Naive thymus-derived CD8-positive, alpha-beta T cell (primary cell): ENCODE measurements around the gene LTBP1. TPM values are rescaled to one million over a fixed set of nuclear protein-coding genes. Genes with fewer than 3 reads are reported as not detected.

Experiments used
- ATAC-seq, 2 donors: fragments of 150-1000 bp; cut with Tn5 transposase in 1 of 2; sonication (Bioruptor Pico), chemical (Tn5 transposase) in 1 of 2; 1 replicate in 1 of 2; 2 replicates in 1 of 2; pipeline ENCODE4 v1.10.0; 2021; ENCODE audit warnings: mild to moderate bottlenecking in 2 of 2, moderate library complexity in 2 of 2
- POLR2A ChIA-PET: fragments of 350-600 bp; sonication (Branson Sonifier 250); formaldehyde crosslinking; loops from one replicate; lab custom pipeline; 2021; ENCODE audit warnings: antibody characterized with exemption; lab: Charles Lee
- DNase-seq, 10 donors: peaks; one replicate each; pipeline versions ENCODE4 v3.0.0 to v3.0.0-alpha.2; 2020 to 2022
- H3K27ac Mint-ChIP-seq, 10 donors: one replicate each; pipeline ENCODE4 v1.8.0; 2020 to 2022; ENCODE audit warnings: mild to moderate bottlenecking in 10 of 10, mixed read lengths in 10 of 10, moderate library complexity in 4 of 10, inconsistent platforms in 1 of 10
- H3K27me3 Mint-ChIP-seq, 5 donors: one replicate each; pipeline ENCODE4 v1.8.0; 2021 to 2022; ENCODE audit warnings: mixed read lengths in 5 of 5
- H3K36me3 Mint-ChIP-seq, 3 donors: one replicate each; pipeline ENCODE4 v1.8.0; 2020 to 2022; ENCODE audit warnings: mixed read lengths in 3 of 3, mild to moderate bottlenecking in 2 of 3, inconsistent platforms in 1 of 3
- H3K4me1 Mint-ChIP-seq, 4 donors: one replicate each; pipeline ENCODE4 v1.8.0; 2021 to 2022; ENCODE audit warnings: mixed read lengths in 4 of 4
- H3K4me3 Mint-ChIP-seq, 10 donors: one replicate each; pipeline ENCODE4 v1.8.0; 2020 to 2022; ENCODE audit warnings: mild to moderate bottlenecking in 10 of 10, mixed read lengths in 10 of 10, moderate library complexity in 6 of 10, inconsistent platforms in 1 of 10
- H3K9me3 Mint-ChIP-seq, 9 donors: one replicate each; pipeline ENCODE4 v1.8.0; 2020 to 2022; ENCODE audit warnings: mixed read lengths in 9 of 9, mild to moderate bottlenecking in 3 of 9, inconsistent platforms in 1 of 9, moderate library complexity in 1 of 9
- polyA plus RNA-seq, 3 donors: library from polyadenylated mRNA; unstranded; fragments of 300-500 nt; fragmentation: Illumina TruSeq; gene quantifications; one replicate each; pipeline ENCODE4 v1.2.3, GENCODE V29; 2021
- total RNA-seq, 8 experiments: library from RNA in 2 of 8; stranded (reverse) in 2 of 8; gene quantifications; one replicate each; pipeline ENCODE4 v1.2.3 and lab custom pipeline; 2021 to 2026

The LTBP1 gene
- total and polyA plus RNA-seq, 5 experiments from 2014 or later, result 0.02 TPM; not detected in 4

GRCh38 chr2:33067598-33067997 is 120.8 kb downstream of the LTBP1 start:
- Mint-ChIP-seq H3K27ac (no peak overlapping the region), H3K4me3 (no peak overlapping the region), H3K27me3 (peaks cover under 1 to 11% (median 6%) of the 10 kb centered on the region in 5 donors), H3K4me1 (no peaks in the 10 kb centered on the region), H3K9me3 (no peaks in the 10 kb centered on the region), H3K36me3 (no peaks in the 10 kb centered on the region)
- ATAC-seq, result no peak
- POLR2A ChIA-PET, result no interaction called here
- no peak for DNase-seq

DNA sequence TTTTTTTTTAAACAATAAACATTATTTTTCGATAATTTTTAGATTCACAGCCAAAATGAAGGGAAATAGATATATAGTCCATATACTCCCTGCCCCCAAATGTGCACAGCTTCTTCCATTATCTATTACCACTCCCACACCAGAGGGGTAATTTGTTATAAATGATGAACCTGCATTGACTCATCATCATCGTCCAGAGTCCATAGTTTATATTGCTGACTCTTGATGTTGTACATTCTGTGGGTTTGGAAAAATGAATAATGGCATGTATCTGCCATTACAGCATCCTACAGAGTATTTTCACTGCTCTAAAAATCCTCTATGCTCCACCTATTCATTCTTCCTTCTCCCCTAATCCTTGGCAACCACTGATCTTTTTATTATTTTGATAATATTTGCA is 121.5 kb downstream of the LTBP1 start:
- Mint-ChIP-seq H3K36me3 (no peaks in the 10 kb centered on the region), H3K4me3 (no peak overlapping the region), H3K27ac (no peak overlapping the region), H3K9me3 (no peaks in the 10 kb centered on the region), H3K4me1 (no peaks in the 10 kb centered on the region), H3K27me3 (peaks cover 2 to 14% (median 6%) of the 10 kb centered on the region in 5 donors)
- no peak for ATAC-seq
- no peak for DNase-seq
- POLR2A ChIA-PET, result no interaction called here

- peaks cover 2 to 14% (median 5%) of the 10 kb centered on the region in 5 donors for H3K27me3 Mint-ChIP-seq
- H3K4me1 Mint-ChIP-seq, result no peaks in the 10 kb centered on the region
- no peaks in the 10 kb centered on the region for H3K9me3 Mint-ChIP-seq
- POLR2A ChIA-PET, result no interaction called here
- H3K4me3 Mint-ChIP-seq, result no peak overlapping the region
- no peak overlapping the region for H3K27ac Mint-ChIP-seq
- DNase-seq (no peak), ATAC-seq (no peak)
- no peaks in the 10 kb centered on the region for H3K36me3 Mint-ChIP-seq
Measured at GRCh38 chr2:33069894-33070651, 123.3 kb downstream of the LTBP1 start.

- Mint-ChIP-seq H3K9me3 (no peaks in the 10 kb centered on the region), H3K27me3 (peaks cover 0 to 14% (median 4%) of the 10 kb centered on the region in 5 donors), H3K36me3 (no peaks in the 10 kb centered on the region), H3K4me1 (no peaks in the 10 kb centered on the region), H3K27ac (no peak overlapping the region), H3K4me3 (no peak overlapping the region)
- ATAC-seq, result no peak
- POLR2A ChIA-PET, result no interaction called here
- DNase-seq, result no peak
Measured at GRCh38 chr2:33071591-33071990, 124.8 kb downstream of the LTBP1 start.

- POLR2A ChIA-PET, result no interaction called here
- no peaks in the 10 kb centered on the region for H3K9me3 Mint-ChIP-seq
- H3K27ac Mint-ChIP-seq, result no peak overlapping the region
- peaks cover 0 to 5% (median 0%) of the 10 kb centered on the region in 4 donors for H3K4me1 Mint-ChIP-seq
- DNase-seq, result no peak
- H3K36me3 Mint-ChIP-seq, result no peaks in the 10 kb centered on the region
- no peak for ATAC-seq
- H3K4me3 Mint-ChIP-seq, result no peak overlapping the region
- H3K27me3 Mint-ChIP-seq, result peaks cover 0 to 14% (median 4%) of the 10 kb centered on the region in 5 donors
Measured at GRCh38 chr2:33072614-33073013, 125.9 kb downstream of the LTBP1 start.

- Mint-ChIP-seq H3K4me3 (no peak overlapping the region), H3K9me3 (no peaks in the 10 kb centered on the region)
- POLR2A ChIA-PET, result no interaction called here
Measured at GRCh38 chr2:33073018-33073417, 126.3 kb downstream of the LTBP1 start.

DNA sequence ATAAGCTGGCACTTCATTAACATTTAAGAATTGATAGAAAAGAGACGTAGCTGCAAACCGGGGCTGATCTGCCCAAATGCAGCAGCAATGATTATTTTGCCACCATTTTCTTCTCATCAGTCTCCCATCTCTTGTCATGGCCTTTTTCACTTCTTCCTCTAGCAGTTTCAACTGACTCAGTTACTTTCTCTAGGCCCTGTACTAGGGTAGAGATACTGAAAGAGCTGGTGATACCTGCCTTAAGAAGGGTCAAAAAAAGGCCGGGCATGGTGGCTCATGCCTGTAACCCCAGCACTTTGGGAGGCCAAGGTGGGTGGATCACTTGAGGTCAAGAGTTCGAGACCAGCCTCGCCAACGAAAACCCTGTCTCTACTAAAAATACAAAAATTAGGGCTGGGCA is 127.4 kb downstream of the LTBP1 start:
- Mint-ChIP-seq H3K27me3 (peaks cover 0 to 13% (median 3%) of the 10 kb centered on the region in 5 donors), H3K4me3 (no peak overlapping the region), H3K9me3 (no peaks in the 10 kb centered on the region), H3K27ac (no peak overlapping the region), H3K36me3 (no peaks in the 10 kb centered on the region), H3K4me1 (peaks cover 0 to 10% (median 0%) of the 10 kb centered on the region in 4 donors)
- POLR2A ChIA-PET, result no interaction called here
- no peak for DNase-seq
- ATAC-seq, result no peak

More at GRCh38 chr2:33073018-33073417, 126.3 kb downstream of the LTBP1 start:
- no peaks in the 10 kb centered on the region for H3K36me3 Mint-ChIP-seq
- H3K27ac Mint-ChIP-seq, result no peak overlapping the region
- peaks cover 0 to 9% (median 0%) of the 10 kb centered on the region in 4 donors for H3K4me1 Mint-ChIP-seq
- H3K27me3 Mint-ChIP-seq, result peaks cover 0 to 14% (median 4%) of the 10 kb centered on the region in 5 donors
- no peak for DNase-seq
- ATAC-seq, result no peak

- no peak for DNase-seq
- POLR2A ChIA-PET, result no interaction called here
- peaks cover 0 to 1% (median 0%) of the 10 kb centered on the region in 9 donors for H3K9me3 Mint-ChIP-seq
- H3K4me3 Mint-ChIP-seq, result peak overlapping the region in 1 of 10 donors; percentile 6
- H3K36me3 Mint-ChIP-seq, result no peaks in the 10 kb centered on the region
- ATAC-seq, result no peak
- H3K4me1 Mint-ChIP-seq, result peaks cover 0 to 12% (median 0%) of the 10 kb centered on the region in 4 donors
- H3K27ac Mint-ChIP-seq, result no peak overlapping the region
- H3K27me3 Mint-ChIP-seq, result peaks cover 0 to 12% (median 9%) of the 10 kb centered on the region in 5 donors
Measured at GRCh38 chr2:33077311-33077710, 130.6 kb downstream of the LTBP1 start.

GRCh38 chr2:33077844-33078243 is 131.1 kb downstream of the LTBP1 start:
- Mint-ChIP-seq H3K27ac (no peak overlapping the region), H3K9me3 (peaks cover 0 to 1% (median 0%) of the 10 kb centered on the region in 9 donors), H3K4me1 (peaks cover 0 to 12% (median 0%) of the 10 kb centered on the region in 4 donors), H3K36me3 (no peaks in the 10 kb centered on the region), H3K4me3 (no peak overlapping the region), H3K27me3 (peaks cover 0 to 12% (median 11%) of the 10 kb centered on the region in 5 donors)
- no peak for DNase-seq
- POLR2A ChIA-PET, result no interaction called here
- no peak for ATAC-seq

- peaks cover 2 to 29% (median 15%) of the 10 kb centered on the region in 5 donors for H3K27me3 Mint-ChIP-seq
- DNase-seq (no peak), ATAC-seq (no peak)
- no peak overlapping the region for H3K27ac Mint-ChIP-seq
- H3K4me3 Mint-ChIP-seq, result no peak overlapping the region
- no peaks in the 10 kb centered on the region for H3K36me3 Mint-ChIP-seq
- POLR2A ChIA-PET, result no interaction called here
- peaks cover 0 to 1% (median 0%) of the 10 kb centered on the region in 9 donors for H3K9me3 Mint-ChIP-seq
- peaks cover 0 to 23% (median 0%) of the 10 kb centered on the region in 4 donors for H3K4me1 Mint-ChIP-seq
Measured at GRCh38 chr2:33081691-33082090, 134.9 kb downstream of the LTBP1 start.

DNA sequence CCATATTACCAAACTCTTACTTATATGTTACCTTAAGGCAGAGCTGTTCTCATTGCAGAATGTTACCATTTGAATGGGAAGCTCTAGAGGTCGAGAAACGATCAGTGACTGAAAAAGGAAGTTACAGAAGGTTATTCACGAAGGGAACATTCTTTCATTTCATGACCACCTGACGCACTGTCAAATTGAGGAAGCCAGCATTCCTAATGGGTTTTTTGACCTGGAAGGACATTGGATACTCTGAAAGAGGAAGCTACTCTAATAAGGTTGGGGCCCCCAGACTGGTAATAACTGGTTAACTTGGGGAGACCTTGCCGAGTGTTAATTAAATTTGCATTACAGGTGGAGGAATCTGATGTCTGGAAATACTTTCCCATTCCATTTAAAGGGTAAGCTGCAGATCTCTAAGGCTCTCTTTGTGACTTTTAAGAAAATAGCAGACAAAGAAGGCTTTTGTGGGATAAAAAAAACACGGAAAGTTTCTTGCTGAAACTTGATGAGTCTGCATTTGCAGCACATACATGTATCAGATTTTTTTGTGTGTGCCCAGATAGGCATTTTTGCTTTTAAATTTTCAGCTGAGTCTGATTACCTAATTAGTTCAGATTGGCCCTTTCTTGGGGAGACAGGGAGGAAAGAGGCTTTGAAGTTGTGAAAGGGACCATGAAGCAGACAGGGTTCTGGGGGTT is 137.1 kb downstream of the LTBP1 start:
- no peak for ATAC-seq
- Mint-ChIP-seq H3K27ac (no peak overlapping the region), H3K4me1 (peaks cover 0 to 13% (median 0%) of the 10 kb centered on the region in 4 donors), H3K27me3 (peaks cover 2 to 29% (median 15%) of the 10 kb centered on the region in 5 donors), H3K4me3 (no peak overlapping the region), H3K9me3 (peaks cover 0 to 1% (median 0%) of the 10 kb centered on the region in 9 donors), H3K36me3 (no peaks in the 10 kb centered on the region)
- DNase-seq, result no peak
- POLR2A ChIA-PET, result no interaction called here

- DNase-seq (no peak), ATAC-seq (no peak)
- H3K27me3 Mint-ChIP-seq, result peaks cover 2 to 29% (median 13%) of the 10 kb centered on the region in 5 donors
- H3K4me1 Mint-ChIP-seq, result peaks cover 0 to 13% (median 0%) of the 10 kb centered on the region in 4 donors
- no peak overlapping the region for H3K27ac Mint-ChIP-seq
- no peaks in the 10 kb centered on the region for H3K36me3 Mint-ChIP-seq
- POLR2A ChIA-PET, result no interaction called here
- peaks cover 0 to 1% (median 0%) of the 10 kb centered on the region in 9 donors for H3K9me3 Mint-ChIP-seq
- H3K4me3 Mint-ChIP-seq, result no peak overlapping the region
Measured at GRCh38 chr2:33084433-33084832, 137.7 kb downstream of the LTBP1 start.

GRCh38 chr2:33085646-33086045 is 138.9 kb downstream of the LTBP1 start:
- Mint-ChIP-seq H3K27me3 (peaks cover 8 to 29% (median 13%) of the 10 kb centered on the region in 5 donors), H3K27ac (no peak overlapping the region), H3K4me1 (peaks cover 0 to 13% (median 0%) of the 10 kb centered on the region in 4 donors), H3K9me3 (peaks cover 0 to 2% (median 0%) of the 10 kb centered on the region in 9 donors), H3K36me3 (no peaks in the 10 kb centered on the region), H3K4me3 (no peak overlapping the region)
- POLR2A ChIA-PET, result no interaction called here
- no peak for ATAC-seq
- DNase-seq, result no peak
